ENCODE data around the gene PLEKHG2.
"Not testable (repeated sequence)": the region's sequence is repeated elsewhere in the genome, so short reads cannot be mapped to it uniquely, and the experiment has no call there.

The PLEKHG2 gene

GRCh38 chr19:39412100-39412866, at the start of gene PLEKHG2:
Gene PLEKHG2, plus strand, starts transcription at chr19:39412669. Its CDS starts 1,418 bp downstream, at chr19:39414087.
- peak; percentile 95 to 96 for DNase-seq (ENCODE audit: low read depth in 2 of 2)

- DNase-seq (ENCODE audit: low read depth in 2 of 2): no peak
Observed at GRCh38 chr19:39362682-39363657, 49.5 kb upstream of the PLEKHG2 start.

- DNase-seq (ENCODE audit: low read depth in 2 of 2): no peak
Observed at GRCh38 chr19:39363901-39364457, 48.5 kb upstream of the PLEKHG2 start.

- DNase-seq (ENCODE audit: low read depth in 2 of 2): no peak
Observed at GRCh38 chr19:39365531-39365930, 46.9 kb upstream of the PLEKHG2 start.

- no peak for DNase-seq (ENCODE audit: low read depth in 2 of 2)
Observed at GRCh38 chr19:39369200-39369599, 43.3 kb upstream of the PLEKHG2 start.

GRCh38 chr19:39370735-39371134, 41.7 kb upstream of the PLEKHG2 start:
- DNase-seq (ENCODE audit: low read depth in 2 of 2): no peak

- DNase-seq (ENCODE audit: low read depth in 2 of 2): no peak
Observed at GRCh38 chr19:39372047-39372802, 40.2 kb upstream of the PLEKHG2 start.

GRCh38 chr19:39372941-39373340, 39.5 kb upstream of the PLEKHG2 start:
- DNase-seq (ENCODE audit: low read depth in 2 of 2): no peak

- no peak for DNase-seq (ENCODE audit: low read depth in 2 of 2)
Observed at GRCh38 chr19:39375929-39376328, 36.5 kb upstream of the PLEKHG2 start.

- no peak for DNase-seq (ENCODE audit: low read depth in 2 of 2)
Observed at GRCh38 chr19:39377373-39378362, 34.8 kb upstream of the PLEKHG2 start.

GRCh38 chr19:39379366-39379765, 33.1 kb upstream of the PLEKHG2 start:
- DNase-seq (ENCODE audit: low read depth in 2 of 2): not testable (repeated sequence)

- no peak for DNase-seq (ENCODE audit: low read depth in 2 of 2)
Observed at GRCh38 chr19:39379865-39380396, 32.5 kb upstream of the PLEKHG2 start.

- DNase-seq (ENCODE audit: low read depth in 2 of 2): no peak
Observed at GRCh38 chr19:39380521-39381502, 31.7 kb upstream of the PLEKHG2 start.

GRCh38 chr19:39381910-39382611, 30.4 kb upstream of the PLEKHG2 start:
- DNase-seq (ENCODE audit: low read depth in 2 of 2): no peak

GRCh38 chr19:39382991-39383828, 29.3 kb upstream of the PLEKHG2 start:
- DNase-seq (ENCODE audit: low read depth in 2 of 2): no peak

GRCh38 chr19:39384839-39385568, 27.5 kb upstream of the PLEKHG2 start:
- DNase-seq (ENCODE audit: low read depth in 2 of 2): no peak
